H4 (cell line): ENCODE results near the gene CPSF4. TPM values are rescaled to one million over a fixed set of nuclear protein-coding genes. Genes with fewer than 3 reads are reported as not detected.

Experiments
- DNase-seq: peaks from one replicate; pipeline ENCODE4 v3.0.0-alpha.2; 2015; ENCODE audit warnings: low spot score
- total RNA-seq: library from RNA; depleted of rRNA; stranded (reverse); fragments of >200 nt; shearing (Covaris generic); gene quantifications from 2 replicates; pipeline ENCODE4 v1.2.3, GENCODE V29; 2014; rRNA removed

The CPSF4 gene
- total RNA-seq: 30.5 and 32.6 TPM in 2 replicates

DNA sequence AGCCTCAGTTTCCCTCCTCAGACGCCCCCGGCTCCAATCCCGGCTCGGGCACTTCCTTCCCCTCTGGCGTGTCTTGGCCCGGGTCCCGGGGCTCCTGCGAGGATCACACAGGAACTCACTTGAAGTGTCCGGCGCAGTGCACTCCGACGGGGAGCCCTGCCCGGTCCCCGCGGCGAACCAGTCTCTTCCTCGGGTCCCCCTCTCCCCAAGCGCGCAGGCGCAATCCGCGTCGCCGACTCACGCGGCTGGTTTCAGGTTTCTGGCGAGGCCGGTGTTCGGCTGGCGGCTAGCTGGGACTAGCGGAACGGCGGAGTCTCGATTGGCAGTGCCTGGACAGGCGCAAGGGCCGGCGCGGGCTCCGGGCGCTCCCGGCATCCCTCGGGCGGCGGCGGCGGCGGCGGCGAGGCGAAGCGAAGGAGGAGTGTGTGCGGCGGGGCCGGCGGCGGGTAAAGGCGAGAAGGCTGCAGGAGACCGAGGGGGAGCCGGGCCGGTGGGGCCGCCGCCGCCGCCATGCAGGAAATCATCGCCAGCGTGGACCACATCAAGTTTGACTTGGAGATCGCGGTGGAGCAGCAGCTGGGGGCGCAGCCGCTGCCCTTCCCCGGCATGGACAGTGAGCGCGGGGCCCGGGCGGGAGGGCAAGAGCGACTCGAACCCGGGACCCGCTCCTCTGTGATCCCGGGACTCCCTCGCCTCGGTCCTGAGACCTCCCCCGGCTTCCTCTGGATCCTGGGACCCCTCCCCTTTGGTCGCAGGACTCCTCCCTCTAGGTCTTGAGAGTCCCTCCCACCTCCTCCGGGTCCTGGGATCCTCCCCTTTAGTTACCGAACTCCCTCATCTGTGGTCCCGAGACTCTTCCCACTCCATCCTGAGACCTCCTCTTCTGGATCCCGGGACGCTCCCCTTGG, at the start of gene CPSF4, which contains the start of gene PTCD1:
Gene CPSF4, plus strand, starts transcription at position 371 of the 908 bp plus-strand sequence. Its CDS starts 140 bp downstream, at position 511.
Gene PTCD1, minus strand, starts transcription at position 226 of the 908 bp plus-strand sequence. CDS start 3,556 bp downstream, outside the sequence.
- peak; percentile 94 for DNase-seq

DNA sequence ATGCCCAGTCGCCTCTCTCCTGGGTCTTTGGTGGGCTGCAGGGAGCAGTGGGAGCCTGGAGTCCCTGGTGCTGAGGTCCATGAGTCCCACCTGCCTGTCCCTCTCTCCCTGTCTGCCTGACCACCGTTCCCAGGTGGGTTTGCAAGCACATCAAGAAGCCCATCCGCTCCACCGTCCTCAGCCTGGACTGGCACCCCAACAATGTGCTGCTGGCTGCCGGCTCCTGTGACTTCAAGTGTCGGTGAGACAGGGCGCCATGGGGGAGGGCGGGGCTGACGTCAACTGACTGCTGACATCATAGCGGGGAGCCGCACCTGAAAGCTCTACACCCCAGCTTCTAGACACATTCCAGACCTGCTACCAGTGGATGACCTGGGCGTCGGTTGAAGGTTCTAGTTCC, 49.0 kb upstream of the CPSF4 start:
- no peak for DNase-seq

DNA sequence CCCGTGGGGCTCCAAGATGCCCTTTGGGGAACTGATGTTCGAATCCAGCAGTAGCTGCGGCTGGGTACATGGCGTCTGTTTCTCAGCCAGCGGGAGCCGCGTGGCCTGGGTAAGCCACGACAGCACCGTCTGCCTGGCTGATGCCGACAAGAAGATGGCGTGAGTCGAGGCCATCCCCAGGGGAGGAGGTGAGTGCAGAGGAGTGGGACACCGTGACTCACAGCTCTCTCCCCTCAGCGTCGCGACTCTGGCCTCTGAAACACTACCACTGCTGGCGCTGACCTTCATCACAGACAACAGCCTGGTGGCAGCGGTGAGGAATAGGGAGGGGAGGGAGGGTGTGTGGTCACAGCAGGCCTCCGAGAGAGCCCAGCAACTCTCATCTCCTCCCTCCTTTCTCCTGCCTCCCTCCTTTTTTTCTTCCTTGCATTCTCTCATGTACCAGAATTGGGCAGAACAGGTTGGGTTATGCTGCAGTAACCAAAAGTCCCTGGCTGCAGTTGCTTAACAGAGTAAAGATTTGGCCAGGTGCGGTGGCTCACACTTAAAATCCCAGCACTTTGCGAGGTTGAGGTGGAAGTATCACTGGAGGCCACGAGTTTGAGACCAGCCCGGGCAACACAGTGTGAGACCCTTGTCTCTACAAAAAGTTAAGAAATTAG, 47.7 kb upstream of the CPSF4 start:
- no peak for DNase-seq

DNA sequence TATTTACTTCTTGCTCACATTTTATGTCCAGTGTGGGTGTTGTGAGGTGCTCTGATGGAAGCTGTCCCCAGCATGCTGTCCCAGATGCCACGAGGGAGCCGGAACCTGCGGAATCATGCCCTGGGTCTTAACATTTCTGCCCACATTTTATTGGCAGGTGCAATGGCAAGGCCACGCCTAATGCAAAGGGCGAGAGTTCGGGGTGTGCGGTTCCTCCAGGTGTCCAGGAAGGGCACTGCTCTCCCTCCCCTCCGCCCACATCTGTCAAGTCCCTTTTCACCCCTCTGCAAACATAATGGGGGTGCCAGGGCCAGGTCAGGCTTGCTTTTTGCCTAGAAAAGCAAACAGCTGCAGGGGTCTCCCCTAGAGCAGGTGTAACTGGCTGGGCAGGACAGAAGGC, 46.7 kb upstream of the CPSF4 start:
- no peak for DNase-seq

- DNase-seq: no peak
Measured at GRCh38 chr7:99392659-99393354, 45.9 kb upstream of the CPSF4 start.

- no peak for DNase-seq
Measured at GRCh38 chr7:99393355-99394187, 45.2 kb upstream of the CPSF4 start.

- no peak for DNase-seq
Measured at GRCh38 chr7:99394188-99394502, 44.6 kb upstream of the CPSF4 start.

DNA sequence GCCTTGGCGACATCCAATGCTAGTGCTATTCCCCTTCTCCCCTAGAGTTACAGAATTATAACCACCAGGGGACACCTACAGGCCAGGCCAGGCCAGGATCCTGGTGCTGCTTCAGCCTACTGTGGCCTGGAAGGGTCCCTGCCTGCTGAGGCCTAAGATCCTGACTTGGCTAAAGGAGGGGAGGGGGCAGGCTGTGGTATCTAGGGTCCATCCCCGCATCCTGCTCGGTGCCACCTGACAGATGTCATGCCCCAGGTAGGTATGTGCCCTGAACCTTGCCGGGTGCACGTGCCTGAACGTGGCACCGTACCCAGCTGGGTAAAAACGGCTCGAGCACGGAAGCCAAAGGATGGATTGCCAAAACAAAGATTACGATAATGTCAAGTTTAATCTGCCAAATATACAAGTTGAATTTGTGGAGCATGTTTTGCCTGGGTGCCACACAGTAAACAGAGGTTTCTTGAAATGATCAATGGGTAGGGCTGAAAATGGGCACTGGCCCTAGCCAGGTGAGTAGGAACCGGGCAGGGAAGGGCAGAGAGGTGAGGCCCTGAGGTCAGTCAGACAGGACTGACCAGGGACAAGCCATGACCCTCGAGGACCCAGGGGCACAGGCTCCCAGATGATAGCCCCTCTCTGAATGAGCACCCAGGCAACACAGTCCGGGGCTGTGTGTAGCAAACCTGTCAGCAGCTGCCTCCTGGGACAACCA, 43.0 kb upstream of the CPSF4 start:
- no peak for DNase-seq

DNA sequence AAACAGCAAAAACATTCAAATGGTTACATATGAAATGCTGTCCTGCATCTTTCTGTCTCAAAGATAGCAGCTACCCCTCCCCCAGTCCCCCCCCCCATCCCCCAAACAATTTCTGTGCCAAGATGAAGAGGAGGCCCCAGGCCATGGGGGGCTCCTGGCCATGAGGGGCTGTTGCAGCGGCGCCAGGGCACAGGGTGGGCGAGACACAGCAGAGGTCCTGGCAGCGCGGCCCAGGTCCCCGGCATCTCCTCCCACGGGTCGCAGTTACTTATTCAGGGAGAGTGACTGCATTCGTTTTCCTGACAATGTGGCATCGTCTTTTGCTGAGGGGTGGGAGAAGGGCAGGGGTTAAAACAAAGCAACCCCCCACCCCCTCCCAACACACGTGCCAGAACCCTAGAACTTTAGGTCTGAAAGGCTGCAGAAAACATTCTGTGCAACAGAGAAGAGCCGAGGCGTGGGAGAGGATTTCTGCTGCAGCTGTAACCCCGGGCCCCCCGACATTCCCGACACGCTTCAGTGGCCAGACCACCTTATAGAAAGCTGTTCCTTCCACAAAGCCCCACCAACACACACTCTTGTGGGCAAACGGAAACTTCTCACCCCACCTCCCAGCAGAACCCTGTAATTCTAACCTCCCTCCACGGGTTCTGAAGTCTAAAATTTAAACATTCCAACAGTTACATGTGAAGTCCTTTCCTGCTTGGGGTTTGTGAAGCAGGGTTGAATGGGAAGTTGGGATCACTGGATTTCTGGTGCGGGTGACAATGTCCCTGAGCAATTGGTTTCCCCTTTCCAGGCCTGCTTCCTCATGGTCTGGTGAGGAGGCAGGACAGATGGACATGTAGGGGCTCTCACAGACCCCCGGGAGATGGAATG, 42.1 kb upstream of the CPSF4 start:
- no peak for DNase-seq

DNA sequence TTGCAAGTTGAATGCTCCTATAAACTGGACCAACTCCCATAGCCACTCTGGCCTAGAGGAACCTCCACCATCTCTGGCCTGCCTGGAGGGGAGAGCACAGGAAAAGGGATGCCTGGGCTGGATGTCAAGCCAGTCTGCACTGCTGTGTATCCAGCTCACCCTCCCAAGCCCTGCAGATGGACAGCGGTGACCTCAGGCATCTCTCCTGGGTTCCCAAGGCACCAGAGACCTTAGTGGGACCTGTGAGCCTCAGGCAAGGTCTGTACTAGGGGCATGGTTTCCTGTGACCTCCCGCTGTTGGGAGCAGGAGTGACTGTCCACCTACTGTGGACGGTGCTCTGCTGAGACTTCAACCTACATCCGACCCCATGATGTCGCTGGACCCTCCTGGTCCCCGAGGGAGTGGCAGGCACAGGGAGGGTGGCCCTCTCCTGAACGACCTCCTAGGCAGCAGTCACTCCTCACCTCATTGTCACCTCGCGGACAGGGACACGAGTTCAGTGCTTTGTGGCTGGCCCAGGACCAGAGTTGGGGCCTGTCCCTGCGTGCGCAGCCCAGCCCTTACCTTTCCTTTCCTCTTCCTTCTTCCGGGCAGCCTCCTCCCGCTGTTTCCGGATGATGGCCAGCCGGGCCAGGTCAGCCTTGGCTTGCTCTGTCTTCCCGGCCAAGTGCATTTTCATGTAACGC, 41.3 kb upstream of the CPSF4 start:
- no peak for DNase-seq

DNA sequence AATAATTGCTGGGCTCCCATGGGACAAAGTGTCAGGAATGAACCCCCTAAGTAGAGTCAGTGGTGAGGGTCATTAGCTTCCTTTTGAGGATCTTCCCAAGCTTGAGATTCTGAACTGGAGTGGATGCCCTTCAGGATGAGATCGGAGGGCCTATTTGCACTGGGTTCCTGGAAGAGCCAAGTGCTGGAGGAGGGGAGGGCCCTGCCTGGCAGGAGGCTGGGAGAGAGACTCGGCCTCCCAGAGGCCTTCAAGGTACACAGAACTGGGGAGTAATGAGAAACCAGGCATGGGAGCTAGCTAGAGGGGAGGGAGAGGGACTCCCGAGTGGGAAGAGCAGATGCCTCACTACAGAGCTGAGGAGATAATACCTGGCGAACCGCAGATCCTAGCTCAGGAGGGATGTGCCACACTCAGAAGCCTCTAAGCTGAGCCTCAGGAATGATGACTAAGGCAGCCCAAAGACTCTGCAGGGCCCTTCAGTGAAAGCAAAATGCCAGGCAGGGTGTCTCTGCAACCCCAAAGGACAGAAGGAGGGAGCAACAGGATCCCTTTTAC, 39.8 kb upstream of the CPSF4 start:
- no peak for DNase-seq

DNA sequence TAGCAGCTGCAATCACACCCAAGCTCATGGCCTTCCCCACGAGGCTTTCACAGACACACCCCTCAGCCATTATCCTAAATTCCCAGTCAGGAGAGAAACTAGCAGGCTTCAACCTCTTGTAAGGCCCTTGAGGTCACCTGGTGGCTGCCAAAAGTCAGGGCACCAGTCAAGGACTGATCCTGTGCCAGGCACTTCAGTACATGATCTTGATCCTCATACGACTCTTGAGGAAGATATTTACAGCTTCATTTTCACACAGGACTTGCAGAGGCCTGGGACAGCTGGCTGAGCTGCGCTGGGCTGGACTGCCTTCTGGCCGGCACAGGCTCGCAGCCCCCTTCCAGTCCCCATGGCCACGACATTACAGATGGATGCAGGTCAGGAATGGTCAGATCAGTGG, 39.1 kb upstream of the CPSF4 start:
- DNase-seq: no peak

- DNase-seq: no peak
Measured at GRCh38 chr7:99402854-99403253, 35.9 kb upstream of the CPSF4 start.

DNA sequence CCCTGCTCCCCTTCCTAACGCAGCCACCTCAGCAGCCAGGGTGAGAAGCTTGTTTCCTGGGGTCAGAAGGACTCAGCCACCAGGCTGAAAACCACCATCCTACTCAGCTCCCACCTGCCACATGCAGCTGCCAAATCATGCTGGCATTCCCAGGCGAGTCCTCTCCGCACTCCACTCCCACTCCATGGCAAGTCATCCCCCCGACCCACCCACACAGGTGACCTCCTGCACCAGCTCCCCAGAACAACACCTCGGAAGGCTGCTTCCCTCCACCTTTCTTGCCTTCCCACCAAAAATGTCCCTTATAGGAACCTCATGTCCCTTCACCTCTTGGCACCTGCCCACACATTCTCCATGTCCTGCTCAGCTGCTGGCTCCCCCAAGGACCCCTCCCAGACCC, 35.0 kb upstream of the CPSF4 start:
- no peak for DNase-seq

DNA sequence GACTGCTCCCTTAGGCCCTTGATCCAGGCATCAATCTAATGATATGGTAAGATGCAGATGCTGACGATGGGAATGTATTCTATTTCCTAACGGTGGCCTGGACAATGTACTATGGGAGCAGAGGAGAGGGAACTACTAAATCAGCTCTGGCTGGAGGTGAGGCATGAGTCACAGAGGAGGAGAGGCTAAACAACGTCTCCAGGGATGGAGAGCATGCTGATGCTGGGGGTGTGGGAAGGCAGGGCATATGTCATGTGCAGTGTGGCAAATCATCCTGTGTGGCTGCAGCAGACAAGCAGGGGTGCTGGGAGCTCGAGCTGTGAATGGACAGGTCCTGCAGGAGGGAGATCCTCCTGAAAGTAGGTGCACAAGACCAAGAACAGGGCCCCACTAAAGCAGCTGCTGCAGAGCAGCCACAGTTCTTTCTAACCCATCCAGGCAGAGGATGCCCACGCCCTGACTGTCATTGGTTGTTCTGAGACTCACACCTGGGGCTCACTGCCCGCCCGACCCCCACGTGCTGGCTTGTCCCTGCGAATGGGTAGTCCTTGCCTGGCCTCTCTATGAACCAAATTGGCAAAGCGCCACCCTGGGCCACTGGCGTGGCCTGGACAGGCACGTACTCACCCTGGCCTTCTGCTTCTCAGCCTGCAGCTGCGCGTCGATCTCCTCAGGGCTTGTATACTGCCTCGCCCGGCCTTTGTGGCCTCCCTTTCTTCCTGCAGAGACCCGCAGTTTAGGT, 34.3 kb upstream of the CPSF4 start:
- no peak for DNase-seq

GRCh38 chr7:99404977-99405320, 33.8 kb upstream of the CPSF4 start:
- DNase-seq: no peak

GRCh38 chr7:99406557-99406956, 32.2 kb upstream of the CPSF4 start:
- DNase-seq: no peak

DNA sequence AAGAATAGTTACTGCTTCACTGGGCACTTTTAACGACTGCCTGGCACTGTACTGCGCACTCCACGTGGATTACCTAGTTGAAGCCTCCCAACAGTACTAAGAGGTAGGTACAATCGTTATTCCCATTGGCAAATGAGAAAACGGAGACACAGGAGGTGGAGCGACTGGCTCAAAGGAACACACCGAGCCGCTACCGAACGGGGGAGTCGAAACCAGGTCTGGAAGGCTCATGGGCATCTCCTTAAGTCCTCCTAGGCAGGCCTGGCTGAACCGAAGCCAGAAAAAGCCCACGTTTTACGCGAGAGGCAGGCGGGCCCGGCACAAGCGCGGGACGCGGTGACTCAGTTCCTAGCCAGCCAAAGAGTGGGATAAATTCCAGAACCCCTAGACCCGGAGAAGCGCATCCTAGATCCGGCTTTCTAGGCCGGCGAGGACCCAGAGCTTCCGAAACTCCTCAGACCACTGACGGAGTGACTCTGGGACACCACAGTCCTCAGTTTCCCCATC, 30.8 kb upstream of the CPSF4 start:
- no peak for DNase-seq
